Sigmoid colon (tissue), 7 donors: Measurements from ENCODE around the gene AVPI1. TPM values are rescaled to one million over a fixed set of nuclear protein-coding genes. Genes with fewer than 3 reads are reported as not detected.
"Not testable (repeated sequence)": the region's sequence is repeated elsewhere in the genome, so short reads cannot be mapped to it uniquely, and the experiment has no call there.

ENCODE experiments used
- DNase-seq: peaks from one replicate; pipeline ENCODE4 v3.0.0-alpha.2; 2019
- H3K27ac ChIP-seq, 4 donors: fragments of 200-600 bp; sonication (generic); one replicate each; pipeline ENCODE4 v1.5.1; 2016 to 2019; ENCODE audit warnings: mild to moderate bottlenecking in 1 of 4
- H3K27me3 ChIP-seq, 3 donors: fragments of 200-600 bp; sonication (generic); one replicate each; pipeline ENCODE4 v1.5.1; 2019; ENCODE audit warnings: mild to moderate bottlenecking in 1 of 3
- H3K36me3 ChIP-seq, 4 donors: fragments of 200-600 bp; sonication (generic); one replicate each; pipeline ENCODE4 v1.5.1; 2016 to 2019
- H3K4me1 ChIP-seq, 4 donors: fragments of 200-600 bp; sonication (generic); one replicate each; pipeline ENCODE4 v1.5.1; 2017 to 2019
- H3K4me3 ChIP-seq, 4 donors: fragments of 200-600 bp; sonication (generic); one replicate each; pipeline ENCODE4 v1.5.1; 2017 to 2019; ENCODE audit warnings: mild to moderate bottlenecking in 2 of 4, moderate library complexity in 1 of 4
- H3K9me3 ChIP-seq, 4 donors: fragments of 200-600 bp in 3 of 4; sonication (generic) in 3 of 4; one replicate each; pipeline versions ENCODE4 v1.5.1 to v1.6.1; 2013 to 2019
- EP300 ChIP-seq, 4 donors: sonication (generic); formaldehyde crosslinking; IDR thresholded peaks; one replicate each; pipeline ENCODE4 v1.6.1; 2017; ENCODE audit warnings: antibody characterized with exemption in 4 of 4
- POLR2A ChIP-seq, 2 donors: fragments of 450-650 bp; IDR thresholded peaks; one replicate each; pipeline ENCODE4 v1.6.1; 2016; ENCODE audit warnings: antibody characterized with exemption in 2 of 2, mild to moderate bottlenecking in 2 of 2, moderate library complexity in 2 of 2
- POLR2AphosphoS5 ChIP-seq, 4 donors: sonication (generic); formaldehyde crosslinking; IDR thresholded peaks; one replicate each; pipeline ENCODE4 v1.6.1; 2017; ENCODE audit warnings: antibody characterized with exemption in 4 of 4
- WGBS, 2 donors: extraction: QIAGEN DNeasy Blood & Tissue Kit; methylation state at CpG; one replicate each; pipeline ENCODE4 v1.1.7; 2013; 5-methylcytosine and 5-hydroxymethylcytosine counted together
- intact Hi-C: fragments of 100-400 bp; cut with DNase I; formaldehyde crosslinking; loops from one replicate; pipeline ENCODE4 v1.15.1; 2023
- polyA plus RNA-seq, 3 donors: library from polyadenylated mRNA; stranded (reverse); fragments of 200-250 nt; gene quantifications; one replicate each; pipeline ENCODE4 v1.2.3, GENCODE V29; 2013
- total RNA-seq, 4 donors: library from RNA; depleted of rRNA; stranded (reverse); fragments of >200 nt; gene quantifications; one replicate each; pipeline ENCODE4 v1.1.0, GENCODE V29; 2016
- TF ChIP-seq, protein P1 (sequence below), 4 experiments: fragments of 450-650 bp in 3 of 4; fragments of 200-600 bp in 1 of 4; IDR thresholded peaks; one replicate each; pipeline ENCODE4 v1.5.1; 2016 to 2019; ENCODE audit warnings: antibody characterized with exemption in 4 of 4, mild to moderate bottlenecking in 3 of 4, moderate library complexity in 2 of 4
- donor health status: healthy with polysubstance abuse.
- donor health status: Bipolar disorder and iron deficiency.
- donor health status: healthy.

AVPI1 gene
- total and polyA plus RNA-seq, 7 donors, result 10.5 to 58.3 (median 16.1) TPM

DNA sequence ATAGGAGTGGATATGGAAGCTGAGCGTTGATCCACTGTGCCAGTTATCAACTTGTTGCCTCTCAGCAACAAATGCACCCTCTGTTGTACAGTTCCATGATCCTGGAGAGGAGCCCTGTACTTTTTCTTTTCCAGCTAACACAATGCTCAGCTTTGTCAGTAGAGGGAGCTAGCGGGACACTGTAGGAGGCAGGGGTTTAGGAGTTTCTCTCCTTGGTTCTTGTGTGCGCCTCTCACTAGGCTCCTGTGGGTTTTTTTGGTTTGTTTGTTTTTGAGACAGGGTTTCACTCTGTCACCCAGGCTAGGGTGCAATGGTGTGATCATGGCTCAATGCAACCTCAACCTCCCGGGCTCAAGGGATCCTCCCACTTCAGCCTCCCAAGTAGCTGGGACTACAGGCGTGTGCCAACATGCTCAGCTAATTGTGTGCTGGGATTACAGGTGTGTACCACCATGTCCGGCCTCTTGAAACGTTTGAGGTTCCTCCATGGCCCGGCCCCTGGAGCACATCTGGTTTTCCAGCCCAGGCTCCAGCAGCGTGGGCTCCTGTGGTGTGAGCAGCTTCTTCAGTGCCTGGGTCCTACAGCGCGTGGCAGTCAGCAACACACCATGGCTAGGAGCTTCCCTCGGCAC, 14.5 kb upstream of the AVPI1 start:
- Histone ChIP-seq H3K9me3 (no peaks in the 10 kb centered on the region), H3K27ac (no peak overlapping the region), H3K27me3 (no peaks in the 10 kb centered on the region), H3K4me1 (no peaks in the 10 kb centered on the region), H3K4me3 (no peak overlapping the region), H3K36me3 (no peaks in the 10 kb centered on the region)
- no peak for DNase-seq
- no peak for TF ChIP-seq POLR2A (IDR thresholded peaks at IDR 0.05)
- TF ChIP-seq, protein P1, sequence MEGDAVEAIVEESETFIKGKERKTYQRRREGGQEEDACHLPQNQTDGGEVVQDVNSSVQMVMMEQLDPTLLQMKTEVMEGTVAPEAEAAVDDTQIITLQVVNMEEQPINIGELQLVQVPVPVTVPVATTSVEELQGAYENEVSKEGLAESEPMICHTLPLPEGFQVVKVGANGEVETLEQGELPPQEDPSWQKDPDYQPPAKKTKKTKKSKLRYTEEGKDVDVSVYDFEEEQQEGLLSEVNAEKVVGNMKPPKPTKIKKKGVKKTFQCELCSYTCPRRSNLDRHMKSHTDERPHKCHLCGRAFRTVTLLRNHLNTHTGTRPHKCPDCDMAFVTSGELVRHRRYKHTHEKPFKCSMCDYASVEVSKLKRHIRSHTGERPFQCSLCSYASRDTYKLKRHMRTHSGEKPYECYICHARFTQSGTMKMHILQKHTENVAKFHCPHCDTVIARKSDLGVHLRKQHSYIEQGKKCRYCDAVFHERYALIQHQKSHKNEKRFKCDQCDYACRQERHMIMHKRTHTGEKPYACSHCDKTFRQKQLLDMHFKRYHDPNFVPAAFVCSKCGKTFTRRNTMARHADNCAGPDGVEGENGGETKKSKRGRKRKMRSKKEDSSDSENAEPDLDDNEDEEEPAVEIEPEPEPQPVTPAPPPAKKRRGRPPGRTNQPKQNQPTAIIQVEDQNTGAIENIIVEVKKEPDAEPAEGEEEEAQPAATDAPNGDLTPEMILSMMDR (IDR thresholded peaks at IDR 0.05), result peak; percentile 71 to 89 (median 80)
- WGBS, 2 donors, result 43 to 50% methylated on average over 12 of the region's 12 CpGs
- intact Hi-C loops, result loop anchor here (1.0 kb wide), 1 partner anchor 30 kb away; no protein-coding TSS in a partner anchor

DNA sequence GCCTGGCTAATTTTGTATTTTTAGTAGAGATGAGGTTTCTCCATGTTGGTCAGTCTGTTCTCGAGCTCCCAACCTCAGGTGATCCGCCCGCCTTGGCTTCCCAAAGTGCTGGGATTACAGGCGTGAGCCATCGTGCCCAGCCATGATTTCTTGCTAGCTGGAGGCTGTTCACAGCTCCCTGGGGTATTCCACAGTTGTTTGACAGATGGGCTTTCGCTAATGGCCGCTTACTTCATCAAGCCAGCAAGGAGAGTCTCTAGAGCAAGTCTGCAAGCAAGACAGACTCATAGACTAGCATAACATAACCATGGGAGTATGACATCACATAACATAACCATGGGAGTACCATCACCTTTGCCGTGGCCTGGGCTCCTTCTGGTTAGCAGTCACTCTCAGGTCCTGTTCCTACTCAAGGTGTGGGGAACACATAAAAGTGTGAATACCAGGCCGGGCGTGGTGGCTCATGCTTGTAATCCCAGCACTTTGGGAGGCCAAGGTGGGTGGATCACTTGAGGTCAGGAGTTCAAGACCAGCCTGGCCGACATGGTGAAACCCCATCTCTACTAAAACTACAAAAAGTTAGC, 11.1 kb upstream of the AVPI1 start:
- H3K27me3 ChIP-seq, H3K27ac ChIP-seq, H3K4me1 ChIP-seq, H3K4me3 ChIP-seq, H3K9me3 ChIP-seq, DNase-seq, H3K36me3 ChIP-seq: not testable (repeated sequence)
- 76 to 85% methylated on average over 11 of the region's 11 CpGs for WGBS, 2 donors
- intact Hi-C loops, result loop anchor here (2.0 kb wide), 1 partner anchor 21 kb away; no protein-coding TSS in a partner anchor

DNA sequence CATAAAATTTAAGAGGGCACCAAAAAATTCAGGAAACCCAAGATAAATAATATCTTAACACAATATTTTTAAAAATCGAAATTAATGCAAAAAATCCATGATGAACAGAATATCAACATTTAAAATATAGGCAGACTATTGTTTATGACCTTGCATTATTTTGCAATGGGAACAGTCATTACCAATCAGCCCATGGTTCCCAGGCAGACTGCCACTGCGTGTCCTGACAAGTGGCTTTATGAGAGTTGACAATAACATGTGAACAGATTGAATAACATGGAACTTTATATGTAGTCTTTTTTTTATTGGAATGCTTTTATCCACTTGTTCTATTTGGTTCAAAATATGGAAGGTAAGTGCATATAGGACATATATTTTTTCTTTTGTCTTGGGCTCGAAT, 3.1 kb upstream of the AVPI1 start:
- DNase-seq, result no peak
- peak overlapping the region in 2 of 4 donors; percentile 91 to 92 for H3K27ac ChIP-seq
- H3K4me3 ChIP-seq, result no peak overlapping the region
- intact Hi-C loops, result no loop called here
- WGBS, 2 donors, result 93 to 95% methylated on average over 3 of the region's 3 CpGs
- no peaks in the 10 kb centered on the region for H3K36me3 ChIP-seq
- H3K27me3 ChIP-seq, result no peaks in the 10 kb centered on the region
- H3K4me1 ChIP-seq, result peaks cover 0 to 32% (median 28%) of the 10 kb centered on the region in 4 donors
- TF ChIP-seq POLR2A (IDR thresholded peaks at IDR 0.05), result no peak
- TF ChIP-seq POLR2AphosphoS5 (IDR thresholded peaks at IDR 0.05), result no peak
- TF ChIP-seq EP300 (IDR thresholded peaks at IDR 0.05), result no peak
- TF ChIP-seq, protein P1 (IDR thresholded peaks at IDR 0.05), result no peak
- H3K9me3 ChIP-seq, result no peaks in the 10 kb centered on the region

DNA sequence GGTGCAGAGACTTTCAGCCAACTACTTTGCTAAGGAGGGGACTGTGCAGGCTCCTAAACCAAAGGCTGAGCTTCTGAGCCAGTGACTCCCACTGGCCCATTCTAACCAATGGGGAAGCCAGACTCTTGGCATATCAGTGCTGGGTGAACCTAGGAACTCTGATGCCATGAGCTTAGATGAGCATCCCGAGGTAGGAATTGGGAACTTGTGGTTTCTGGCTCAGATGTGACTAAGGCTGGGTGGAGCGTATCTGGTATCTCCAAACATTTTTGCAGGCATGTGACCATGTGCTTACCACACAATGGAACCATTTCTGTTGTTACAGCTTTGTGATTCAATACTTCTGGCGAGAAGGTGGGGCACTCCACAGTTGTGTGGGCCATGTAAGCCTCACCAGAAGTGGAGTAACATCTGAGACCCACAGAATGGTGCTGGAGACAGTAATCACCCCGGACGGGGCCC, 2.5 kb upstream of the AVPI1 start:
- no peak overlapping the region for H3K4me3 ChIP-seq
- 88 to 93% methylated on average over 5 of the region's 5 CpGs for WGBS, 2 donors
- H3K9me3 ChIP-seq, result no peaks in the 10 kb centered on the region
- no peak for TF ChIP-seq POLR2A (IDR thresholded peaks at IDR 0.05)
- TF ChIP-seq EP300 (IDR thresholded peaks at IDR 0.05), result no peak
- TF ChIP-seq POLR2AphosphoS5 (IDR thresholded peaks at IDR 0.05), result peak in 1 of 4 donors; percentile 48
- intact Hi-C loops, result no loop called here
- no peaks in the 10 kb centered on the region for H3K27me3 ChIP-seq
- no peak for DNase-seq
- peaks cover 0 to 37% (median 34%) of the 10 kb centered on the region in 4 donors for H3K4me1 ChIP-seq
- peak overlapping the region; percentile 91 to 92 (median 92) for H3K27ac ChIP-seq
- H3K36me3 ChIP-seq, result no peaks in the 10 kb centered on the region

DNA sequence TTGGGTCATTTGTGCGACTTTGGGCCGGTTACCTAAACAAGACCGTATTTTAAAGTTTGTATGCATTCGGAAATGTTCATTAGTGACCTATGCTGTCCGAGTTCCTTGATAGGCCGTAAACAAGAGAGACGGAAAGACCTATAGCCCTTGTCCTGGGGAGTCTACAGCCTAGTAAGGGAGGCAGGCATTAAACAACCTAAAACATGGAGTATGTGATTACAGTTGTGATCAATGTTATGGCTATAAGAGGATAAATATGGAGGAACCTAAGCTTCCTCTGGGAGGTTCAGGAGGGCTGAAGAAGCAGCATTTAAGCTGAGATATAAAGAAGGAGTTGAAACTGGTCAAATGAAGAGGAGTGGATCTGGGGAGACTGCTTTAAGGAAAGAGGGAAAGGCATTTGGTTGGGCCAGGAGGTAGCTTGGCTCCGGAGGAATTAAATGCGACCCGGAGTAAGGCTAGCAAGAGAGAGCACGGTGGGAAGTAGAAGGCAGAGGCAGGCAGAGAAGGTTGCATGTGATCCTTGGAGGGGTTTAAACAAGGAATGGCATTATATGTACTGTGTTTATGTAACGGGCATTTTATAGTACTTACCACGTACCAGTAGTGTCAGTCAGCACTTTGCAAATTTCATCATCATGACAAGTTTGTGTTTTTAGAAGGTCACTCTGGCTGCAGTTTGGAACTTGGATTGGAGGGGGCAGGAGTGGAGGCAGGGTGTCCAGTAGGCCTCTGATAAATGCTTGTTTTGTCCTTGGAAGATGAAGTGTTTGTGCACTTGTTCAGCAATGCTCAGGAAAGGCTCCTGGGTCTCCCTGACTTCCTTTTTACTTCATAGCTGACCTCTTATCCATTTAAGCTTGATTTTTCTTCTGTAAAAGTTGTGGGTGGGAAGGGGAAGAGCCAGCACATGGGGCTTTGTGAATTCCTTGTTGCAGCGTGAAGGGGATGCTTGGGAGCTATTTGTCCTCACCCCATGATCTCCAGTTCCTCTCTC, 1.0 kb upstream of the AVPI1 start:
- peak; percentile 78 for DNase-seq
- H3K27me3 ChIP-seq, result no peaks in the 10 kb centered on the region
- H3K27ac ChIP-seq, result peak overlapping the region; percentile 91 to 92 (median 92)
- no peaks in the 10 kb centered on the region for H3K36me3 ChIP-seq
- H3K4me1 ChIP-seq, result peaks cover 0 to 52% (median 49%) of the 10 kb centered on the region in 4 donors
- H3K4me3 ChIP-seq, result peak overlapping the region; percentile 67 to 76 (median 72)
- no peaks in the 10 kb centered on the region for H3K9me3 ChIP-seq
- TF ChIP-seq EP300 (IDR thresholded peaks at IDR 0.05), result peak in 3 of 4 donors; percentile 16 to 38 (median 22)
- TF ChIP-seq, protein P1 (IDR thresholded peaks at IDR 0.05), result no peak
- peak; percentile 27 to 64 (median 52) for TF ChIP-seq POLR2AphosphoS5 (IDR thresholded peaks at IDR 0.05)
- intact Hi-C loops, result loop anchor here (2.0 kb wide), 2 partner anchors 47 to 189 kb away; partner anchors contain the start of genes MMS19, PI4K2A and UBTD1
- 50 to 59% methylated on average over 14 of the region's 14 CpGs for WGBS, 2 donors
